ENCODE data around the gene PNKD.
A peak's percentile ranks its signal among the peaks of the same experiment; 100 is the strongest.

Gene PNKD

GRCh38 chr2:218270721-218271486, 585 bp downstream of the PNKD start:
- no peak for TF ChIP-seq CTCF (IDR thresholded peaks at IDR 0.05)

GRCh38 chr2:218271487-218271797, 1.1 kb downstream of the PNKD start:
- TF ChIP-seq CTCF (IDR thresholded peaks at IDR 0.05), result no peak

GRCh38 chr2:218271865-218272530, 1.7 kb downstream of the PNKD start:
- no peak for TF ChIP-seq CTCF (IDR thresholded peaks at IDR 0.05)

GRCh38 chr2:218272531-218273212, 2.4 kb downstream of the PNKD start:
- TF ChIP-seq CTCF (IDR thresholded peaks at IDR 0.05), result peak; percentile 77

GRCh38 chr2:218273908-218274249, 3.6 kb downstream of the PNKD start:
- no peak for TF ChIP-seq CTCF (IDR thresholded peaks at IDR 0.05)

- no peak for TF ChIP-seq CTCF (IDR thresholded peaks at IDR 0.05)
Measured at GRCh38 chr2:218274586-218274985, 4.3 kb downstream of the PNKD start.

- no peak for TF ChIP-seq CTCF (IDR thresholded peaks at IDR 0.05)
Measured at GRCh38 chr2:218275371-218276072, 5.2 kb downstream of the PNKD start.
